ENCODE measurements around the gene TMEM40. TPM values are rescaled to one million over a fixed set of nuclear protein-coding genes. Genes with fewer than 3 reads are reported as not detected.

Gene TMEM40
- total and polyA plus RNA-seq, 2 of the 13 experiments (the other 11 are each of a cell fraction or from before 2014, with no cell fraction given) = 0.16 TPM; not detected in 1

DNA sequence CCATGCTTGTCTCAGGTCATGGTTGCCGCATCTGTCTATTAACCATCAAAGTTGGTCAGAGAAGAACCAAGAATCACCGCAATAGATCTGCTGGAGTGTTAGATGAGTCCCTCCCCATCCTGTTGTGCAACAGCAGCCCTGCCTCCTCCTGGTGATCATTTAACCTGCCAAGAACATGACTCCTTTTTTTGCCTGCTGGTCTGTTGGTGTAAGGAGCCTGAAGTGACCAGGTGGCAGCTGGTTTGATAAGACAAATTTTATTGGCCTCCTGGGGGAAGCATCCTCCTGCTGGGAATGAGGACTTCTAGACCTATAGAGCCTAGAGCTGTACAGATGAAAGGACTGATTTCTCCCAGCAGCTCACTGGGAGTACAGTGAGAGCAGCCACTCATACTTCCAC is 51.6 kb downstream of the TMEM40 start:
- Histone ChIP-seq H3K79me2 (ENCODE audit: insufficient read depth, low read length) (no peaks in the 10 kb centered on the region), H3K4me3 (replicated peaks in 1 of 3; ENCODE audit: insufficient read depth in 1 of 3, low read depth in 2 of 3, low read length in 3 of 3) (no peak overlapping the region), H2AFZ (ENCODE audit: low read length) (no peak overlapping the region), H3K9me3 (ENCODE audit: low read length) (no peaks in the 10 kb centered on the region), H4K20me1 (ENCODE audit: insufficient read depth, low read length) (no peaks in the 10 kb centered on the region), H3K27me3 (ENCODE audit: control insufficient read depth in 1 of 2, insufficient read depth in 2 of 2, low read length in 2 of 2) (peaks cover 0 to 3% of the 10 kb centered on the region in 2 experiments; a peak in 1 of 5 replicates), H3K9ac (ENCODE audit: insufficient read depth, low read depth, low read length) (no peak overlapping the region), H3K27ac (ENCODE audit: extremely low read length, insufficient read depth, low read length) (no peak overlapping the region), H3K4me1 (ENCODE audit: insufficient read depth, low read length) (peaks cover 14% of the 10 kb centered on the region; the same call in 1 of the 2 replicates), H3K36me3 (replicated peaks in 1 of 2; ENCODE audit: control insufficient read depth in 1 of 2, insufficient read depth in 2 of 2, low read length in 2 of 2) (no peaks in the 10 kb centered on the region), H3K4me2 (ENCODE audit: low read depth, low read length) (no peak overlapping the region)
- FAIRE-seq = no peak
- intact Hi-C loops (cut with micrococcal nuclease; ENCODE audit: unreplicated experiment) (loop anchor here (2.0 kb wide), 1 partner anchor 13 kb away; no protein-coding TSS in a partner anchor), in situ Hi-C loops (cut with HindIII; ENCODE audit: extremely low pct_ligation_motif_present, low pct_unique_long_range_greater_than_20kb) (no loop called here)
- DNase-seq (ENCODE audit: low spot score) = no peak
- CTCF ChIA-PET (ENCODE audit: low intra/inter-chr PET ratio, low total read pairs) = no interaction called here
- no TSS peak for BruUV-seq (replicated peaks)
- POLR2A ChIA-PET = no interaction called here
- ATAC-seq = no peak
- WGBS (ENCODE audit: low lambda C conversion rate) = 0% methylated on average over 1 of the region's 2 CpGs
- TF ChIP-seq RXRB (CRISPR knock-in tag; IDR thresholded peaks at IDR 0.05; ENCODE audit: borderline replicate concordance) (no peak), CEBPG (CRISPR knock-in tag; IDR thresholded peaks at IDR 0.05) (peak; percentile 58), NFIC (IDR thresholded peaks at IDR 0.05; ENCODE audit: low read length) (no peak), MTF1 (CRISPR knock-in tag; IDR thresholded peaks at IDR 0.05) (no peak), CEBPB (IDR thresholded peaks at IDR 0.05; ENCODE audit: borderline replicate concordance, low read depth, low read length) (peak; percentile 53; the same call in 1 of the 2 replicates)

DNA sequence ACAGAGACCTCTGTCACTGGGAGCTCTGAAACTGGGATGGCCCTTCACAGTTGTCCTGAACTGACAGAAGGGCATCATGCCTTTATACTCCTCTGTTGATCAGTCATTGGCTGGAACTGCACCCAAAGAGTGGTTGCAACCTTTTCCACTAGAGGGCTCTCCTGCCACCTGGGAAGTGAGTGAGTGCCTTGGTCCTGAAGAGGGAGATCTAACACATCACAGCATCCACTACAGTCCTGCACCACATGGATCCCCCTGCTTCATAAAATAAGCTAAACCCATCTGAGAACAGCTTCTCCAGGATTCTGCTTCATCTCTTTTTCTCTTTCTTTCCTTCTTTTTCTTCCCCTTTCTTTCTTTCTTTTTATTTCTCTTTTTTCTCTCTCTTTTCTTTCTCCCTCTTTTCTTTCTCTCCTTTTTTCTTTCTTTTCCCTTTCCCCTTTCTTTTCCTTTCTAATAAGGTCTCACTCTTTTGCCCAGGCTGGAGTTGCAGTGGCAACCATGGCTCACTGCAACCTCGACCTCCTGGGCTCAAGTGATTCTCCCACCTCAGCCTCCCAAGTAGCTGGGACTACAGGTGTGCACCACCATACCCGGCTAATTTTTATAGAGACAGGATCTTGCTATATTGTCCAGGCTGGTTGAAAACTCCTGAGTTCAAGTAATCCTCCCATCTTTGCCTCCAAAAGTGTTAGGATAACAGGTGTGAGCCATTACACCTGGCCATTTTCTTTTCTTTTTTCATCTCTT is 52.4 kb downstream of the TMEM40 start:
- no peaks in the 10 kb centered on the region for H3K36me3 ChIP-seq (replicated peaks in 1 of 2; ENCODE audit: control insufficient read depth in 1 of 2, insufficient read depth in 2 of 2, low read length in 2 of 2)
- no peak overlapping the region for H2AFZ ChIP-seq (ENCODE audit: low read length)
- FAIRE-seq (peak; percentile 92), ATAC-seq (peak; percentile 98), DNase-seq (ENCODE audit: low spot score) (peak; percentile 79)
- H3K27me3 ChIP-seq (ENCODE audit: control insufficient read depth in 1 of 2, insufficient read depth in 2 of 2, low read length in 2 of 2) = peaks cover 0 to 3% of the 10 kb centered on the region in 2 experiments; a peak in 1 of 5 replicates
- H3K27ac ChIP-seq (ENCODE audit: extremely low read length, insufficient read depth, low read length) = no peak overlapping the region
- in situ Hi-C loops (cut with HindIII; ENCODE audit: extremely low pct_ligation_motif_present, low pct_unique_long_range_greater_than_20kb) = no loop called here
- intact Hi-C loops (cut with micrococcal nuclease; ENCODE audit: unreplicated experiment) = loop anchor here (1.0 to 2.0 kb wide), 2 partner anchors 14 to 101 kb away; no protein-coding TSS in a partner anchor
- H3K4me1 ChIP-seq (ENCODE audit: insufficient read depth, low read length) = peaks cover 20% of the 10 kb centered on the region; the same call in 1 of the 2 replicates
- H3K9me3 ChIP-seq (ENCODE audit: low read length) = no peaks in the 10 kb centered on the region
- CTCF ChIA-PET (ENCODE audit: low intra/inter-chr PET ratio, low total read pairs) = interaction anchor here (1.5 kb wide), 1 partner anchor 13 kb away, joined by 6 read pairs; no protein-coding TSS in a partner anchor
- no TSS peak for BruUV-seq (replicated peaks)
- 24% methylated on average over 2 of the region's 2 CpGs for WGBS (ENCODE audit: low lambda C conversion rate)
- H4K20me1 ChIP-seq (ENCODE audit: insufficient read depth, low read length) = no peaks in the 10 kb centered on the region
- H3K9ac ChIP-seq (ENCODE audit: insufficient read depth, low read depth, low read length) = no peak overlapping the region
- POLR2A ChIA-PET = no interaction called here
- H3K79me2 ChIP-seq (ENCODE audit: insufficient read depth, low read length) = no peaks in the 10 kb centered on the region
- no peak overlapping the region for H3K4me3 ChIP-seq (replicated peaks in 1 of 3; ENCODE audit: insufficient read depth in 1 of 3, low read depth in 2 of 3, low read length in 3 of 3)
- no peak overlapping the region for H3K4me2 ChIP-seq (ENCODE audit: low read depth, low read length)
- TF ChIP-seq ZNF891 (CRISPR knock-in tag; IDR thresholded peaks at IDR 0.05) = no peak
- TF ChIP-seq, protein P1, sequence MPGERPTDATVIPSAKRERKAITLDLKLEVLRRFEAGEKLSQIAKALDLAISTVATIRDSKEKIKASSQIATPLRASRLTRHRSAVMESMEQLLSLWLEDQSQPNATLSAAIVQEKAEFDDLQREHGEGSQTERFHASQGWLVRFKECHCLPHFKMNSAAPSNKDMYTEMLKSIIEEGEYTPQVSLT (CRISPR knock-in tag; IDR thresholded peaks at IDR 0.05; ENCODE audit: borderline replicate concordance, low read depth) = no peak
- no peak for TF ChIP-seq ZNF160 (CRISPR knock-in tag; IDR thresholded peaks at IDR 0.05)
- no peak for TF ChIP-seq HNRNPH1 (optimal IDR thresholded peaks at IDR 0.05; ENCODE audit: low read depth, low read length)
- peak; percentile 60; the same call in 1 of the 2 replicates for TF ChIP-seq CBX5 (CRISPR knock-in tag; IDR thresholded peaks at IDR 0.05; ENCODE audit: borderline replicate concordance)
- TF ChIP-seq FOSL2 (CRISPR knock-in tag; IDR thresholded peaks at IDR 0.05) = peak; percentile 33
- TF ChIP-seq, protein P2, sequence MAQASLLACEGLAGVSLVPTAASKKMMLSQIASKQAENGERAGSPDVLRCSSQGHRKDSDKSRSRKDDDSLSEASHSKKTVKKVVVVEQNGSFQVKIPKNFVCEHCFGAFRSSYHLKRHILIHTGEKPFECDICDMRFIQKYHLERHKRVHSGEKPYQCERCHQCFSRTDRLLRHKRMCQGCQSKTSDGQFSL (CRISPR knock-in tag; IDR thresholded peaks at IDR 0.05) = no peak
- TF ChIP-seq SOX5 (CRISPR knock-in tag; IDR thresholded peaks at IDR 0.05; ENCODE audit: borderline replicate concordance) = 0 out of 2 replicates have a peak, but pooled peaks have one; percentile 11
- TF ChIP-seq, protein P3, sequence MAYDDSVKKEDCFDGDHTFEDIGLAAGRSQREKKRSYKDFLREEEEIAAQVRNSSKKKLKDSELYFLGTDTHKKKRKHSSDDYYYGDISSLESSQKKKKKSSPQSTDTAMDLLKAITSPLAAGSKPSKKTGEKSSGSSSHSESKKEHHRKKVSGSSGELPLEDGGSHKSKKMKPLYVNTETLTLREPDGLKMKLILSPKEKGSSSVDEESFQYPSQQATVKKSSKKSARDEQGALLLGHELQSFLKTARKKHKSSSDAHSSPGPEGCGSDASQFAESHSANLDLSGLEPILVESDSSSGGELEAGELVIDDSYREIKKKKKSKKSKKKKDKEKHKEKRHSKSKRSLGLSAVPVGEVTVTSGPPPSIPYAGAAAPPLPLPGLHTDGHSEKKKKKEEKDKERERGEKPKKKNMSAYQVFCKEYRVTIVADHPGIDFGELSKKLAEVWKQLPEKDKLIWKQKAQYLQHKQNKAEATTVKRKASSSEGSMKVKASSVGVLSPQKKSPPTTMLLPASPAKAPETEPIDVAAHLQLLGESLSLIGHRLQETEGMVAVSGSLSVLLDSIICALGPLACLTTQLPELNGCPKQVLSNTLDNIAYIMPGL (CRISPR knock-in tag; IDR thresholded peaks at IDR 0.05; ENCODE audit: borderline replicate concordance in 1 of 2, low read depth in 1 of 2) = peak in 1 of 2 experiments; percentile 65; a peak in 1 of 4 replicates
- no peak for TF ChIP-seq AHR (CRISPR knock-in tag; IDR thresholded peaks at IDR 0.05)
- no peak for TF ChIP-seq JUND (CRISPR knock-in tag; IDR thresholded peaks at IDR 0.05)
